Nephron (organoid): Measurements from ENCODE around the gene CPED1.

ENCODE experiments used
- H3K27ac Mint-ChIP-seq, 3 experiments: 2 replicates each; pipeline ENCODE4 v1.8.0; 2020; ENCODE audit warnings: mixed read lengths in 3 of 3, mild to moderate bottlenecking in 2 of 3, moderate library complexity in 1 of 3
- H3K27me3 Mint-ChIP-seq: 2 replicates; pipeline ENCODE4 v1.8.0; 2021; ENCODE audit warnings: low read depth, mild to moderate bottlenecking, moderate library complexity, mixed read lengths
- H3K36me3 Mint-ChIP-seq: 2 replicates; pipeline ENCODE4 v1.8.0; 2020; ENCODE audit warnings: low read depth, mixed read lengths
- H3K4me1 Mint-ChIP-seq: 2 replicates; pipeline ENCODE4 v1.8.0; 2020; ENCODE audit warnings: mixed read lengths
- H3K4me3 Mint-ChIP-seq, 3 experiments: 2 replicates each; pipeline ENCODE4 v1.8.0; 2020; ENCODE audit warnings: mild to moderate bottlenecking in 3 of 3, mixed read lengths in 3 of 3, moderate library complexity in 2 of 3
- H3K9me3 Mint-ChIP-seq: 2 replicates; pipeline ENCODE4 v1.8.0; 2020; ENCODE audit warnings: mixed read lengths
- CTCF ChIP-seq, 3 experiments: fragments of 200-600 bp; sonication (generic); IDR thresholded peaks; one replicate each; pipeline ENCODE4 v1.5.0; 2021; ENCODE audit warnings: antibody characterized with exemption in 3 of 3; ENCODE audit not compliant: unreplicated experiment in 3 of 3

The CPED1 gene

DNA sequence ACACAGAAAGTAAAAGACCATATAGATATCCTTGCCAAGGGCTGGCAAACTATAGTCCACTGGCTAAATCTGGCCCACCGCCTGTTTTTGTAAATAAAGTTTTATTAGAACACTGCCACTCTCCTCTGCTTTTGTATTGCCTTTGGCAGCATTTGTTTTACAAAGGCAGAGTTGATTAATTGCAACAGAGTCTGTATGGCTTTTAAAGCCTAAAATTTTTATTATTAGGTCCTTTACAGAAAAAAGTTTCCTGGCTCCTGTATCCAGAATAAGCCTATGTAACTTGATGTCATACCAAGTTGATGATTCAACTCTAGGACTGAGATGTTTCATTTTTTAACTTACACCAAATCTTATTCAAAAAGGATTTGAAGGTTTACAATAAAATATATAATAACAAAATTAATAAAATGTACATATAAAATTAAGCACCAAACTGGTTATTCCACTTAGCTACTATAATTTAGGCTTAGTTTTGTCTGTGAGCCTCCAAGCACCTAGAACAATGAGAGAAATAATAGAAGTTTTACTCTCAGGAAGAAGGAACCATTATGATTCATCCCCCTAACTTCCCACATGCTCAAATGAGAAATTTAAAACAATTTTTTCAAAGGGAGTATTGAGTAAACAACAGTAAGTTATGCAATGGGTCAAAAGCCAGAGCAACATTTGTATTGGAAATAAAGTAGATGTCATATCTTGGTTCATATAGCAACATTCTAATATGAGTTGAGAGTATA is 31.9 kb downstream of the CPED1 start:
- Mint-ChIP-seq H3K4me1 (peaks cover 47% of the 10 kb centered on the region), H3K27me3 (no peaks in the 10 kb centered on the region), H3K27ac (peak overlapping the region; percentile 14 to 80 (median 61)), H3K9me3 (no peaks in the 10 kb centered on the region), H3K4me3 (no peak overlapping the region), H3K36me3 (peaks cover 28% of the 10 kb centered on the region)
- no peak for TF ChIP-seq CTCF (IDR thresholded peaks at IDR 0.05; ENCODE audit: unreplicated experiment in 3 of 3)

- Mint-ChIP-seq H3K4me1 (peaks cover 56% of the 10 kb centered on the region), H3K36me3 (peaks cover 30% of the 10 kb centered on the region), H3K27me3 (peaks cover 2% of the 10 kb centered on the region), H3K9me3 (no peaks in the 10 kb centered on the region), H3K4me3 (no peak overlapping the region), H3K27ac (peak overlapping the region; percentile 25 to 80 (median 61))
- TF ChIP-seq CTCF (IDR thresholded peaks at IDR 0.05; ENCODE audit: unreplicated experiment in 3 of 3) = no peak
Observed at GRCh38 chr7:121020989-121021969, 32.8 kb downstream of the CPED1 start.

DNA sequence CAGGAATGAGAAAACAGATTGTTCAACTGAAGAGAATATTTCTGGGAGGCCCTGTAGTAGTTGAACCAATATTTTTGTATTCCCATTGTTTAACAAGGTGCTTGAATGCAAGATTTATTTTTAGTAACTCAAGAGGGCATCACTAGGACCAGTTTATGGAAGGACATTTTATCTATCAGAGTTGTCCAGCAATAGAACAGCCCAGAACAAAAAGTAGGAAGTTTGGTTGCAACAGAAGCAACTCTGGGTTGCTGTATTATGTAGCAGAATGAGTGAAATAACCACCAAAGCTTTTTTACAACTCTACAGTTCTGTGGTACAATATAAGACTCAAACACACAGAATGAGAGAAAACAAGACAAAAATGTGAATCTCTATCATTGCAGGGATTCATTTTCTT is 34.7 kb downstream of the CPED1 start:
- Mint-ChIP-seq H3K4me1 (peaks cover 57% of the 10 kb centered on the region), H3K4me3 (no peak overlapping the region), H3K27me3 (peaks cover 4% of the 10 kb centered on the region), H3K9me3 (no peaks in the 10 kb centered on the region), H3K27ac (peak overlapping the region; percentile 48 to 89 (median 80)), H3K36me3 (peaks cover 24% of the 10 kb centered on the region)
- no peak for TF ChIP-seq CTCF (IDR thresholded peaks at IDR 0.05; ENCODE audit: unreplicated experiment in 3 of 3)

- Mint-ChIP-seq H3K4me1 (peaks cover 61% of the 10 kb centered on the region), H3K27me3 (peaks cover 4% of the 10 kb centered on the region), H3K27ac (peak overlapping the region; percentile 48 to 89 (median 80)), H3K9me3 (no peaks in the 10 kb centered on the region), H3K4me3 (peak overlapping the region in 1 of 3 experiments; percentile 28), H3K36me3 (peaks cover 20% of the 10 kb centered on the region)
- TF ChIP-seq CTCF (IDR thresholded peaks at IDR 0.05; ENCODE audit: unreplicated experiment in 3 of 3) = no peak
Observed at GRCh38 chr7:121023683-121024511, 35.4 kb downstream of the CPED1 start.

- Mint-ChIP-seq H3K4me3 (no peak overlapping the region), H3K9me3 (no peaks in the 10 kb centered on the region), H3K36me3 (peaks cover 20% of the 10 kb centered on the region), H3K4me1 (peaks cover 61% of the 10 kb centered on the region), H3K27ac (peak overlapping the region; percentile 48 to 89 (median 80)), H3K27me3 (peaks cover 4% of the 10 kb centered on the region)
- TF ChIP-seq CTCF (IDR thresholded peaks at IDR 0.05; ENCODE audit: unreplicated experiment in 3 of 3) = no peak
Observed at GRCh38 chr7:121024611-121025010, 36.1 kb downstream of the CPED1 start.
